HL-60/S4 (cell line): Measurements from ENCODE around the gene SLC22A5.
"Not testable (repeated sequence)": the region's sequence is repeated elsewhere in the genome, so short reads cannot be mapped to it uniquely, and the experiment has no call there.

Experiments used
- in situ Hi-C: fragments of 300-500 bp; cut with MboI; formaldehyde crosslinking; loops from 2 replicates; pipeline ENCODE4 v1.14.3; 2022; ENCODE audit warnings: low sequenced_read_pairs

SLC22A5 gene

GRCh38 chr5:132385326-132386105, 16.0 kb downstream of the SLC22A5 start:
- in situ Hi-C loops: loop anchor here (10.0 kb wide), 1 partner anchor 119 kb away; no protein-coding TSS in a partner anchor

DNA sequence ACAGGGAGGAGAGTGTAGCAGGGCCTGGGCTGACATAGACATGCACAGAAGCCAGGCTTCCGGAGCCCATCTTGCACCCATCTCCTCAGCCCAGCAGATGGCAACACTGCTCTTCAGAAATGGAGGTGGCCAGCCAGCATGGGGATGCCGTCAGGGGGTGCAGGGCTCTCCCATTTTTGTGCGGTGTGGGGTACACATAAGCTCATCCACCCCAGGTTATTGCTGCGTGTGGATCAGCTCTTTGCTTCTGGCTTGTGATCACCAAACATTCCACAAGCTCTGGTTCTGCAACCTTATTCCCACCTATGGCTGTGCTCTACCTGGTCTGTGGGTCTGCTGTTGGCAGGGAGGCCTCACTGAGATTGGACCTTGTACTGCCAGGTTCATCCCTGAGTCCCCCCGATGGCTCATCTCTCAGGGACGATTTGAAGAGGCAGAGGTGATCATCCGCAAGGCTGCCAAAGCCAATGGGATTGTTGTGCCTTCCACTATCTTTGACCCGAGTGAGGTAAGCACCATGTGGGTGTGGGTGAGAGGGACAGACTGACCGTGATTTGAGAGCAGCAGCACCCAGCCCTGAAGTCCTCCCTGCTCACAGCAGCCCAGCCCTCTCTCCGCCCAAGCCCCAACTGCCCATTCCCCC, 17.3 kb downstream of the SLC22A5 start:
- in situ Hi-C loops: loop anchor here (10.0 kb wide), 1 partner anchor 118 kb away; no protein-coding TSS in a partner anchor

DNA sequence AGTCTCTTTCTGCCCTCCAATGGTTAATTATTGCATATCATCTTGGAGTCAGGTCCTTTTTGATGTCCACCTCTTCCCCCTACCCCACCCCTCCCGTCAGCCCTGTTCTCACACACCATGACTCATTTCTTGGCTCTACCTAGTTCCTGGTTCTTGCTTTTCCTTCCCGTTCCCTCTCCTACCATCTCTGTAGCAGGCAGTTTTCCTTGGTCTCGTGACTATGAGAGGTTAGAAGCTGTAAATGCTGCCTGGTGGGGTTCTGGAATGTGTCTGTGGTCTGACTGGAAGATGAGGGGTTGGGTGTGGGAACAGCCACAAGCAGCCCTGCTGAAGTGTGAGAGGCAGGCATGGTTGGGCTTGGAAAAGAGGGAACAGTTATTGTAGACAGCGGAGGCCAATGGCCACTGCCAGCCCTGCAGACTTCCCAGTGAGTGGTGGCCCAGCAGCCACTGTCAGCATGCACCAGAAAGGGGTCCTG, 18.2 kb downstream of the SLC22A5 start:
- in situ Hi-C loops: loop anchor here (10.0 kb wide), 1 partner anchor 117 kb away; no protein-coding TSS in a partner anchor

DNA sequence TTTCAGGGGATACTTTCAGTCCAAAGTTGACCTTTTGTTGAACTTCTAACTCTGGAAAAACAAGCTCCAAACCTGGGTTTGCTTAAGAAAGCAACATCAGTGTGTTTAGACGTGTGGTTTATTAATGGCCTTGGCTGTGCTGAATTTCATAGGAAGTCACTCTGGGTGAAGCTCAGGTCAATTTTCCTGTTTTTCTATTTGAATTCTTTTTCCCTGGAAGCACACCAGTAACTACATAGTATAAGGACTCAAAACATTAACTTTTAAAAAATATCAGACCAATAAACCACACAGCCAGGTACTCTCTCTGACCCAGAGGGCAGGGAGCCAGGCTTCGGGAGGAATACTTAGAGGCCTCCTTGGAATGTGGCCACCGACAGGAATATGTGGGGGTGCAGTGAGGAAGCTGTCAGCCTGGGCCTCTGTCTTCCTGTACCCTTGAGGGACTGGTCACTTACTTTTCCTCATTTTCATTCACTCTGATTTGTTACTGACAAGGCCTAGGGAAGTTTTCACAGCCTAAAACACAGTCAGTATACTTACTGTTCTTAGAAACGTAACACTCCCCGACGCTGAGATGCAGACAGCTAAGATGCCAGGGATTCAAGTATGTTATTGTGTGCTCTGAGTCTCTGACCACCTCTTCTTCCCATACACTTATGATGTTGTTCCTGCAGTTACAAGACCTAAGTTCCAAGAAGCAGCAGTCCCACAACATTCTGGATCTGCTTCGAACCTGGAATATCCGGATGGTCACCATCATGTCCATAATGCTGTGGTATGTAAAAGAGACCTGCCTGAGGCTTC, 18.9 kb downstream of the SLC22A5 start:
- in situ Hi-C loops: loop anchor here (10.0 kb wide), 1 partner anchor 116 kb away; no protein-coding TSS in a partner anchor

DNA sequence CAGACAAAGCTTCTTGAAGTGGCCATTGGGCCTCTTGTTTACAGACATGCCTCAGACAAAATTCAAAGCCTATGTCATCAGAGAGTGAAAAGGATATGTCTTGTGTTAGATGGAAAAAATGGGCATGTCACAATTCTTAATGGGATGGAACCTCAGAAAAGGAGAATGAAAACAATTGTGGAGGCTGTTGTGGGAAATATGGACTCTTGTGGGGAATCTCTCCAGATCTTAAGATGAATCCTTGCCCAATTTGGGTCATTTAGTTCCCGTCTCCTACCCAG, 19.5 kb downstream of the SLC22A5 start:
- in situ Hi-C loops: loop anchor here (10.0 kb wide), 1 partner anchor 116 kb away; no protein-coding TSS in a partner anchor

DNA sequence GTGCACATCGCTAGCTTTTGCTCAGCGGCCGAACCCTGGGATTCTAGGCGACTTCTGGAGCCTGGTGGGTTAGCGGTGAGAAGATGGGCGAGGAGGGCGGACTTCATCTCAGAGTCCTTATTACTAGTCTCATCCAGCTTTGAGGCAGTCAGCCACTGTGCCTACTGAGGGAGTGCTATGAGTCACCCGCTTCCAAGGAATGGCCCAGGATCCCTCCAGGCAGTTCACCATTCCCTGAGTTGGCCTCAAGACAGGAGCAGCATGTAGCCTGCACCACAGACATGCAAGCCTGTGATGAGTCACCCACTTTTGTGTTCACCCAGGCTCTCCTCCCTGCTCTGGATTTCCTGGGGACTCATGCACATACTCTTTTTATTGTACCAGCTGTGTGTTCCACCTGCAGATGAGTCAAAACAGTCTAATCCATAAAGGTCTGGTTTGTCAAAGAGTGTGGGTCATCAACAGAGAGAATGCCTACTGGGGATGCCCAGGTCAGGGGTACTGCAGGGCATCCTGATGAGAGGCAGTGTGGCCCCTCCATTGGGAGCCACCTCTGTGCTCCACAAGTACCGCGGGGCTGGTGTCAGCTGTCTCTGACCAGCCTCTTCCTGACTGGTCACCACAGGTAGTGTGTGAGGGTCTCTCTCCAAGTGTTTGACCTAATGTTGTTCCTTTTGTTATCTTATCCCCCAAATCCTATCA, 20.2 kb downstream of the SLC22A5 start:
- in situ Hi-C loops: loop anchor here (10.0 kb wide), 1 partner anchor 115 kb away; no protein-coding TSS in a partner anchor

DNA sequence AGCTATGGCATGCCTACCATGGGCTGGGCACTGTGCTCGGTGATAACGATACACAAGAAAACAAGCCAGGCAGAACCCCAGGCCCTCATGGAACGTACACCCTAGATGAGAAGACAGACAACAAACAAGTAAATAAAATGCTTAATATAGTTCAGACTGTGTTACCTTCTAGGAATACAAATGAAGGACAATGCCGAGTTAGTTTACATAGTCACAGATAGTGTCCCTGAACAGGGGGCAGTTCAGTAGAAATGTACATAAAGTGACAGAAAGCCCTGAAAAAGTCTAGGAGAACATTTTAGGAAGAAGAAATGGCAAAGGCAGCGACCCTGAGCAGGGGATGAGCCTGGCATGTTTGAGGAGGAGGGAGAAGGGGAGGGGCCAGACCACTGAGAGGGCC, 21.7 kb downstream of the SLC22A5 start:
- in situ Hi-C loops: no loop called here

DNA sequence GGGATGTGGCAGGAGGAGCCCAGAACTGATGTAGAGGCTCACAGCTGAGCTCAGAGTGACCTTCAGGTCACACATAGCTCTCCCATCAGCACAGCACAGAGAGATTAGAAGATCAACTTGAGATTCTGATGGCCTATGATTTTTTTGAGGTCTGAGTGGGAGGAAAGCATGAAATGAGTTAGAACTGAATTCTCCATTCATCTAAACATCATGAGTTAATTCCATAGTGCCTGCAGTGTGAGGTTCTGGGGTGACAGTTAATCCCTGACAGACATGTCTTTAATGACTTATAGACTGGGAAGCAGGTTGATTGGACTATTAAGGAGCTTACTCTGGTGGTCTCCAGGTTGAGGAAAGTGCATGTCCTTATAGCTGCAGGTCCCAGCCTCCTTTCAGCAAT, 22.4 kb downstream of the SLC22A5 start:
- in situ Hi-C loops: no loop called here

GRCh38 chr5:132392411-132392810, 22.9 kb downstream of the SLC22A5 start:
- in situ Hi-C loops: no loop called here

DNA sequence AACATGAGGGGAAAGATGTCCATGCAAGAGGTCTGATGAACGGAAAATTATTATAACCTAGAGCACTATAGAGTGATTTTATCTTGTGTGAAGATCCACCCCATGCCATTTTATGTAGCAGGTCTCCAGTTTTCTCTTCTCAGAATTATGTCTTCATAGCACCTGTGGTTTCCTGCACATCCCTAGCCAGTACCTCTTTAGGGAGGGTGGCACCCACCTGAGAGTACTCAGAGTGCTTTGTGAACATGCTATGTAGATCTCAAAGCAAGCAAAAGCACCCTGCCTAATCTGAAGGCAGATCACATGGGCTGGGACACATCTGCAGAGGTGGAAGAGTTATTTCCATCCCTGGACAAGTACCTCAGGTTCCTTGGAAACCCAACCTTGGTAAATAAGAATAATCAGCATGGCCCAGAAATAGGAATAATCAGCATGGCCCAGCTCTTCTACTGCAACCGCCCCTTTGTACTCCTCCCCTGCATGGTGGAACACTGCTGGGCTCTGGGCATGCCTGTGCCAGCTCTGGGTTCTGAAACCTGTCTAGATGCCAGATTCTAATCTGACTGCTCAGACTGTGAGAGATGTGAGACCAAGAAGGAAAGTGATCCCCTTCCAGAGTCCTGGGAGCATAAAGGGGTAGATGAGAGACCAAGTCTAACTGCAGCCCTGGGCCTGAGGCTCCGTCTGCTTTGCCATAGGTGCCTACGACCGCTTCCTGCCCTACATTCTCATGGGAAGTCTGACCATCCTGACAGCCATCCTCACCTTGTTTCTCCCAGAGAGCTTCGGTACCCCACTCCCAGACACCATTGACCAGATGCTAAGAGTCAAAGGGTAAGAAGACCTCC, 23.7 kb downstream of the SLC22A5 start:
- in situ Hi-C loops: no loop called here

GRCh38 chr5:132394667-132395259, 25.3 kb downstream of the SLC22A5 start:
- in situ Hi-C loops: no loop called here

GRCh38 chr5:132396589-132397031, 27.1 kb downstream of the SLC22A5 start:
- in situ Hi-C loops: no loop called here

- in situ Hi-C loops: no loop called here
Observed at GRCh38 chr5:132397224-132397623, 27.7 kb downstream of the SLC22A5 start.

- in situ Hi-C loops: not testable (repeated sequence)
Observed at GRCh38 chr5:132397936-132398675, 28.6 kb downstream of the SLC22A5 start.

DNA sequence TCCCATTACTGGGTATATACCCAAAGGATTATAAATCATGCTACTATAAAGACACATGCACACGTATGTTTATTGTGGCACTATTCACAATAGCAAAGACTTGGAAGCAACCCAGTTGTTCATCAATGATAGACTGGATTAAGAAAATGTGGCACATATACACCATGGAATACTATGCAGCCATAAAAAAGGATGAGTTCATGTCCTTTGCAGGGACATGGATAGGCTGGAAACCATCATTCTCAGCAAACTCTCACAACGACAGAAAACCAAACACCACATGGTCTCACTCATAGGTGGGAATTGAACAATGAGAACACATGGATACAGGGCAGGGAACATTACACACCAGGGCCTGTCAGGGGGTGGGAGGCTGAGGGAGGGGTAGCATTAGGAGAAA, 34.5 kb downstream of the SLC22A5 start:
- in situ Hi-C loops: not testable (repeated sequence)

GRCh38 chr5:132405646-132406045, 36.1 kb downstream of the SLC22A5 start:
- in situ Hi-C loops: no loop called here

- in situ Hi-C loops: no loop called here
Observed at GRCh38 chr5:132406144-132406783, 36.8 kb downstream of the SLC22A5 start.

- in situ Hi-C loops: no loop called here
Observed at GRCh38 chr5:132407970-132408369, 38.5 kb downstream of the SLC22A5 start.
